Spinal cord (tissue), 10 donors: ENCODE data around the gene SPA17. TPM values are rescaled to one million over a fixed set of nuclear protein-coding genes. Genes with fewer than 3 reads are reported as not detected.
A peak's percentile ranks its signal among the peaks of the same experiment; 100 is the strongest.

Experiments used
- DNase-seq, 6 donors: peaks; one replicate each; pipeline versions ENCODE4 v3.0.0 to v3.0.0-alpha.2; 2013 to 2015; ENCODE audit warnings: low spot score in 6 of 6, low read depth in 4 of 6
- H3K27ac ChIP-seq: one replicate; pipeline ENCODE4 v1.5.1; 2013; ENCODE audit warnings: low read depth, low read length, control low read depth
- H3K27me3 ChIP-seq: one replicate; pipeline ENCODE4 v1.6.1; 2013; ENCODE audit warnings: low read length; ENCODE audit not compliant: control insufficient read depth, insufficient read depth
- H3K36me3 ChIP-seq: one replicate; pipeline ENCODE4 v1.6.1; 2013; ENCODE audit warnings: low read length; ENCODE audit not compliant: control insufficient read depth, insufficient read depth
- H3K4me1 ChIP-seq: one replicate; pipeline ENCODE4 v1.6.1; 2013; ENCODE audit warnings: low read length; ENCODE audit not compliant: control insufficient read depth, insufficient read depth
- H3K4me3 ChIP-seq: one replicate; pipeline ENCODE4 v1.5.1; 2013; ENCODE audit warnings: low read depth, low read length, control low read depth
- H3K9me3 ChIP-seq: one replicate; pipeline ENCODE4 v1.6.1; 2013; ENCODE audit warnings: low read length; ENCODE audit not compliant: control insufficient read depth, insufficient read depth
- WGBS: methylation state at CpG from one replicate; pipeline ENCODE4 v1.1.5; 2013; ENCODE audit warnings: missing lambda C conversion rate; ENCODE audit not compliant: insufficient coverage; 5-methylcytosine and 5-hydroxymethylcytosine counted together
- polyA plus RNA-seq, 2 donors: library from polyadenylated mRNA; unstranded; fragments of 120-200 nt; gene quantifications; one replicate each; pipeline ENCODE4 v1.2.1, GENCODE V29; 2013; ENCODE audit not compliant: insufficient read length in 2 of 2
- total RNA-seq, 2 donors: library from RNA; depleted of rRNA in 1 of 2; stranded (reverse); fragments of 120-200 nt in 1 of 2; fragments of >200 nt in 1 of 2; gene quantifications; one replicate each; pipeline versions ENCODE4 v1.2.3 to v1.2.4, GENCODE V29; 2013 to 2014
- donor health status: healthy.

SPA17 gene
- total and polyA plus RNA-seq, 4 donors = 7.7 to 29.6 (median 20.2) TPM

DNA sequence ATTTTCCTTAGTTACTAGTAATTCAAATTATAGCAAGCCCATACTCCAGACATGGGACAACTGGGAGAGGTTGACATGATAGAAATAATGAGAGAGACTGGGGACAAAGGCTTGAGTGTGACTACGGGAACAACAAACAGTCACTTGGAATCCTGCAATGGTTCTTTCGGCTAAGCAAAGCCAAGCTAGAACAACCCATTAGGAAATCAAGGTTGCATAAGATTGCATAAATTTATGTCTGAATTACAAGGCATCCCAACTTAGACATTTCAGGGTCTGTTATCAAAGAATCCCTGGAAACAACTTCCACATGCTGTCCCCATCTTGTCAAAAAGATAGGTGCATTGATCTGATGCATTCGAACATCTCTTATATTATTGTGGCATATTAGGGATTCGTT lies 55.9 kb downstream of the SPA17 start:
- Histone ChIP-seq H3K4me3 (no peak overlapping the region), H3K9me3 (no peaks in the 10 kb centered on the region), H3K36me3 (no peaks in the 10 kb centered on the region), H3K4me1 (peaks cover 8% of the 10 kb centered on the region), H3K27ac (no peak overlapping the region), H3K27me3 (peaks cover 10% of the 10 kb centered on the region)
- WGBS = 100% methylated on average over 1 of the region's 4 CpGs
- no peak for DNase-seq

DNA sequence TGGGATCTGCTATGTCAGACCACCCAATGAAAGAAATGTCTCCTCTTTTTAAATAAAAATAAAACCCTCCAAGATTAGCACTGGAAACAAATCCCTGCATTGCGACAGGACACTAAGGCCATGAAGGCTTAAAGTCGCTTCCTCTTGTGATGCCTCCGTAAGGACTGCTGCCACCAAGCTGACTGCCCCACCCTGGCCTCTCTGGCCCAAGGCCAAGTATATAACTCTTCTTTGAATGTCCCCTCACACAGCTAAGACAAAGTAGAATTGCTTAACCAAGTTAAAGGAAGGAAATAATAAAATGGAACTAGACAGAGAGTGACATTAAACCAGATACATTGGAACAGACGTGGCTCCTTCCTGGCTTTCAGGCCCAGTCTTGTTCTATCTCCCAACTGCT lies 58.5 kb downstream of the SPA17 start:
- Histone ChIP-seq H3K9me3 (no peaks in the 10 kb centered on the region), H3K27ac (no peak overlapping the region), H3K36me3 (no peaks in the 10 kb centered on the region), H3K4me3 (no peak overlapping the region), H3K27me3 (peaks cover 2% of the 10 kb centered on the region), H3K4me1 (no peaks in the 10 kb centered on the region)
- 88% methylated on average over 4 of the region's 4 CpGs for WGBS
- no peak for DNase-seq

DNA sequence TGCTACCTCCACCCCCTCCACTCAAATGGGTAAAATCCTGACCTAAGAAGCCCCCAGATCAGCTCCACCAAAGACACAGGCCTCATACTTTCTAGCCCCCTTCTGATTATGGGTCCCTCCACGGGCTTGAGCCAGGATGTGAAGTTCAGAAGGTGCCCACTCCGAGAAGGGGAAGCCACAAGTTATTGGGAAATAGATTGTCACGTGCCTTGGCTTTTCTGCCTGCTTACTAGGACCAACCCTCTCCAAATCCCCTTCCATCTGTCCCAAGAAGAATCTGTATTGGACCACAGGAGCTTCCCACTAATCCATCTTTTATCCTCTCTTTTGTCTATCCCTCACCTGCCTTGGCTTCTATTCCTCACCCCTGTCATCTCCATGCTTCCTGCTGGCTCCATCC lies 63.0 kb downstream of the SPA17 start:
- peaks cover 30% of the 10 kb centered on the region for H3K4me1 ChIP-seq
- no peaks in the 10 kb centered on the region for H3K36me3 ChIP-seq
- H3K27ac ChIP-seq = no peak overlapping the region
- 87% methylated on average over 3 of the region's 3 CpGs for WGBS
- DNase-seq = no peak
- H3K4me3 ChIP-seq = no peak overlapping the region
- H3K27me3 ChIP-seq = peaks cover 19% of the 10 kb centered on the region
- no peaks in the 10 kb centered on the region for H3K9me3 ChIP-seq

DNA sequence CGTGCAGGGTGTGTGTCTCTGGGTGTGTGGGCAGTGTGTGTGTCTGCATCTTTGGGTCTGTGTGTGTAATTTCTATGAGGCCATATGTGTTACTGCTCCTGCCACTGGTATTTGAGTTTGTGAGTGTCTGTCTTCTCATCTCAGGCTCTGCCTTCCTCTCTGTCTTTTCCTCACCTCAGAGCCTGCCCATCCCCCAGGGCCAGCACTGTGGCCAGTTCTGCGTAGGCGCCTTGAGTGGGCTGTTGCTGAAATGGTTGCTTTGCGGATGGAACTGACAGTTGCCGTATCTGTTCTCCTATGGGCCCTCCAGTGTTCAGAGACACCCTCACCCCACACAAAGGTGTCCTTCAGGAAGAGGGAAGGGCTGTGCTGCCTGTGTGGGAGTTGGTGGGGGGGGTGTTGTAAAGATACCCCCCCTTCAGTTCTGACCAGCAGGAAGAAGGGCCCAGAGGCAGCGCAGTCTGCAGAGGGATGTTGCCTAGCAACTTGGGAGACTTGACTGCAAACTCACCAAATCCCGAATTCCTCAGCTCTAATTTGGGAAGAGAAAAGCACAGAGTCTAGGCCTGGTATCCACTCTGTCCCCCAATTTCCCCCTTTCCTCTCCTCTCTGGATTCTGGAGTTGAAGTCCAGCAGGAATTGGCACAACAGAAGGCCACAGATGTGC lies 64.1 kb downstream of the SPA17 start:
- 33% methylated on average over 3 of the region's 7 CpGs for WGBS
- H3K4me1 ChIP-seq = peaks cover 30% of the 10 kb centered on the region
- peak in 2 of 6 donors; percentile 63 to 68 for DNase-seq
- H3K27ac ChIP-seq = no peak overlapping the region
- H3K27me3 ChIP-seq = peaks cover 29% of the 10 kb centered on the region
- H3K4me3 ChIP-seq = no peak overlapping the region
- H3K36me3 ChIP-seq = no peaks in the 10 kb centered on the region
- H3K9me3 ChIP-seq = no peaks in the 10 kb centered on the region

DNA sequence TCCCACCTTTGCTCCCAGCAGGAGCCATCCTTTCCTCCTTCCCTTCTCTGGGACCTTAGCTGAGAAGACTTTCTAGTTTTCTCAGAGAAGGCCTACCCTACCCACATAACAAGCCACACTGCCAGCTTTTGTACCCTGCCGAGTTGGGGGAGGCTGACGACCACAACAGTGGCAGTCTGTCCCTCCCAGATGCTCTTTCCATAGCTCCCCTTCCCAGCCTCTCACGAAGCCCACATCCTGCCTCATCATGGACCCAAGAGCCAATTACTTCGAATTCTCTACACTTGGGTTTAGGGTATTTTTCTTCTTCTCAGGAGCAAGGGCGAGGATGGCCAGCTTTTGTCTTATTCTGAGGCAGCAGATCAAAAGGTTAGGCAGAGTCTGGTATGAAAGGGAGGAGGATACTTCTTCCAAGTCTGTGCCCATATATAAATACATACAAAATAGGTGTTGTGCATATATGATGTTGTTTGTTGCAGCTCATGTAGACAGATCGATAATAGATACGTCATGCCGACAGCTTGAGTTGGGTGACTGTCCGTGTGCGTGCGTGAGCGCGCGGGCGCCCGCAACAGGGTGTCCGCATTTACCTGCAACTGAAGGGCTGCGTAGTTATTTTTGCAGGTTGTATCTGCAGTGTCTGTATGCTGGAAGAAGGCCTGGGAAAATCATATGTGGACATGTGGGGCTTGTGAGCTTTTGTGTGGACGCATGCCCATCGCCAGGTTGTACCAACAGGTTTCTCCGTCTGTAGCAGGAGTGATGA lies 65.2 kb downstream of the SPA17 start:
- peaks cover 30% of the 10 kb centered on the region for H3K4me1 ChIP-seq
- peak overlapping the region; percentile 54 for H3K4me3 ChIP-seq
- 32% methylated on average over 18 of the region's 21 CpGs for WGBS
- DNase-seq = no peak
- no peak overlapping the region for H3K27ac ChIP-seq
- H3K36me3 ChIP-seq = no peaks in the 10 kb centered on the region
- H3K27me3 ChIP-seq = peaks cover 39% of the 10 kb centered on the region
- H3K9me3 ChIP-seq = no peaks in the 10 kb centered on the region

DNA sequence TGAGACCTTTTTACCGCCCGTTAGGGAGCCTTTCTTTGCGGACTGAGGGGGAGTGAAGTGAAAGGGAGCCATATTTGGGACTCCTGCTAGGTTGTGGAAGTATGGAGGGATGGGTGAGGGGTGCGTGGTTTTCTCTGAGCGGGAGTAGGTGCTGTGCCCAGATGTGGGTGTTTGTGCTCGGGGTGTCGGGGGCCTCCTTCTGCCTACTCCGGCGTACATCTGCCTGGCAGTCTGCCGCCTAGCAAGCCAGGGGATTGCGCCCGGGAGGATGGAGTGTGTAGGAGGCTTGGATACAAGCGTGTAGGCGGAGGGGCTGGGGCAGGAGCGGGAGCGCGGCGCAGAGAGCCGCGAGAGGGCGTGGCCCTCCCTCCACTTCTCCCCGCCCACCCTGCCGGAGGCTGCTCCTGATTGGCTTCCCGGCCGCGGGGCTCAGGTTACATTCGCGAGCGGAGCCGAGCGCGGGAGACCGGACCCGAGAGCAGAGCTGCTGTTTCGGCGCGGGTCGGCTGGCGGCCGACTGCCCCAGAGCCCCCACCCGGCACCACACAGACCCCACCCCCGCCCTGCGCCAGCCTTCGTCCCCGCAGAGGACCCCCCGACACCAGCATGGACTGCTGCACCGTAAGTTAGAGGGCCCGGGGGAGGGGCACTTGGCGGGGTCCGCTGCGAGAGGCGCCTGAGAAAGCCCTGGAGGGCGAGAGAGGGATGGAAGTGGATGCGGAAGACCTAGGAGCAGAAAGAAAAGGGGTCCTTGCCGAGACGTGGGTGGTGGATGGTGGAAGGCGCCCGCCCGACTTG lies 66.0 kb downstream of the SPA17 start, which contains the start of gene NRGN:
NRGN (plus strand) TSS at position 464 of the 798 bp plus-strand sequence; CDS start at position 607, 143 bp downstream.
- Histone ChIP-seq H3K4me1 (peaks cover 30% of the 10 kb centered on the region), H3K27me3 (peaks cover 47% of the 10 kb centered on the region), H3K27ac (no peak within 1 kb of the TSS), H3K36me3 (no peaks in the 10 kb centered on the region), H3K4me3 (peak within 1 kb of the TSS; percentile 54), H3K9me3 (no peaks in the 10 kb centered on the region)
- under 1% methylated on average over 47 of the region's 59 CpGs for WGBS
- peak; percentile 69 to 96 (median 84) for DNase-seq

DNA sequence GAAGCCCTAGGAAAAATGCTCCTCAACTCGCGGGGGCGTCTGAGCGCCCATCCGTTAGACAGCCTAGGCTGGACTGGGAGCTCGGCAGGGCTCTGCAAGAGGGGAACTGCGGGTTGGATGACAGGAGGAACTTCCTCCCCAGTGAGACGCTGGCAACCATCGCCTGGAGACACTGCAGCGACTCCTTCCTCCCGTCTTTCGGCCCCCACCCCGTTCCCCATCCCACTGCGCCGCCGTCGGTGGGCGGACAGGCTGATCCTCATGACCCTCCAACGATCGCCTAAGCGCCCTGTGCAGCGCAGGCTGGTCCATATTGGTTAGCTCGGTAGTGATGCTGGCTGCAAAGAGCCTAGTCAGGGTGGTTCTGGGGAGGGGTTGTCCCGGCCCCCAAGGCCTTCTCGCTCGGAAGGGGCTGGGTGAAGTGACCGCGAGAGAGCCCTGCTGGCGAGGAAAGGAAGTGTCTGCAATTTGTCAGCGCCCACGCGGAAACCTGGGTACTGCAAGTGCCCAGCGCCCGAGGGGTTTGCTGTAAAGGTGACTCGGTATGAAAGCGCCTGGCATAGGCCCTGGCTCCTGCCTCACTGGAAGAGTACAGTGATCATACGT lies 66.7 kb downstream of the SPA17 start:
- Histone ChIP-seq H3K36me3 (no peaks in the 10 kb centered on the region), H3K27ac (no peak overlapping the region), H3K27me3 (peaks cover 54% of the 10 kb centered on the region), H3K4me3 (peak overlapping the region; percentile 54), H3K4me1 (peaks cover 34% of the 10 kb centered on the region), H3K9me3 (no peaks in the 10 kb centered on the region)
- peak in 2 of 6 donors; percentile 25 to 28 for DNase-seq
- under 1% methylated on average over 35 of the region's 37 CpGs for WGBS

DNA sequence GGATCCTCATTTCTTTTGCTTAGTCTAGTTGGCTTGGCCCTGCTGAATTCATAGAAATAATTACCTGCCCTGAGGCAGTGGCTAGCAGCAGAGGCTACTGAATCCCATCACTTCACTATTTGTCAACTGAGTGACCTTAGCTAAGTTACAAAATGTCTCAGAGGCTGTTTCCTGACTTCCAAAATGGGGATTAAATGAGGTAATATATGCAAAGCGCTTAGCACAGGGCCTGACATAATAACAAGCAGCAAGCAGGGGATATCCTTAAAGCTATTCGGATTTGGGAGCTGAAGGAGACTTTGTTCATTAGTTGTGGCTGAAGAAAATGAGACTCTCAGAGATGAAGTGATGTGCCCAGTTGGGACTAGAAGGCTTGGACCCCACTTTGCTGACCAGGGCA lies 68.9 kb downstream of the SPA17 start:
- peaks cover 76% of the 10 kb centered on the region for H3K27me3 ChIP-seq
- no peak for DNase-seq
- WGBS = 45% methylated on average over 2 of the region's 2 CpGs
- no peak overlapping the region for H3K27ac ChIP-seq
- H3K4me1 ChIP-seq = peaks cover 52% of the 10 kb centered on the region
- H3K4me3 ChIP-seq = no peak overlapping the region
- H3K36me3 ChIP-seq = no peaks in the 10 kb centered on the region
- no peaks in the 10 kb centered on the region for H3K9me3 ChIP-seq

DNA sequence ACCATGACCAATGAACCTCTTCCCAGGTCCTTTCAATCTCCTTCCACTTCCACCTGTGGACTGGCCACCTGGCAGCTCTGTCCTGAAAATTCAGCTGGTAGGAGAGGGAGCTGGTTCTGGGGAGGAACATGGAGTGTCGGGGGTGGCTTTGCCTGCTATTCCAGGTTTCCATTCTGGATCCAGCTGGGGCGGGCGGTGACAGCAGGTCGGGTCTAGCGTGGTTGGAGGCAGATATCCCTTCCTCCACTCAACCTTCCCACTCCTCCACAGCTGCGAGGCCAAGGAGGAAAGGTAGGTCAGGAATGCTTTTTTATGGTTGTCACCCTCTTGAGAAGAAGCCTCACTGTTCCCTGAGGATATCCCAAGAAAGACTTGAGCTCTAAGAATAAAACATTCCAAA lies 69.3 kb downstream of the SPA17 start:
- DNase-seq = no peak
- H3K36me3 ChIP-seq = no peaks in the 10 kb centered on the region
- WGBS = 42% methylated on average over 2 of the region's 6 CpGs
- H3K9me3 ChIP-seq = no peaks in the 10 kb centered on the region
- H3K27ac ChIP-seq = no peak overlapping the region
- H3K27me3 ChIP-seq = peaks cover 81% of the 10 kb centered on the region
- H3K4me3 ChIP-seq = no peak overlapping the region
- peaks cover 47% of the 10 kb centered on the region for H3K4me1 ChIP-seq
